Brain microvascular endothelial cell (primary cell): Measurements from ENCODE around the gene PRDM5.

Experiments
- DNase-seq: peaks from one replicate; pipeline ENCODE4 v3.0.0-alpha.2; 2020
- H3K27ac ChIP-seq: fragments of 250-450 bp; sonication (Bioruptor Pico); 2 replicates; pipeline ENCODE4 v1.5.1; 2020; ENCODE audit warnings: mild to moderate bottlenecking, moderate library complexity
- H3K27me3 ChIP-seq: fragments of 250-450 bp; sonication (Bioruptor Pico); replicated peaks from 2 replicates; pipeline ENCODE4 v1.5.1; 2020; ENCODE audit warnings: mild to moderate bottlenecking
- H3K36me3 ChIP-seq: fragments of 250-450 bp; sonication (Bioruptor Pico); replicated peaks from 2 replicates; pipeline ENCODE4 v1.5.1; 2020; ENCODE audit warnings: mild to moderate bottlenecking
- H3K4me3 ChIP-seq: 2 replicates; pipeline ENCODE4 v1.5.1; 2011; ENCODE audit warnings: low read depth, mild to moderate bottlenecking, control low read depth, low read length, moderate library complexity
- CTCF ChIP-seq: IDR thresholded peaks from 2 replicates; pipeline ENCODE4 v1.5.1; 2011; ENCODE audit warnings: low read depth, mild to moderate bottlenecking, moderate library complexity, low read length, control low read depth, inconsistent platforms; ENCODE audit errors: missing control alignments
- in situ Hi-C: cut with HindIII; loops from 2 replicates; pipeline ENCODE4 v1.10.0; 2017; ENCODE audit warnings: low sequenced_read_pairs, low pct_ligation_motif_present

The PRDM5 gene

DNA sequence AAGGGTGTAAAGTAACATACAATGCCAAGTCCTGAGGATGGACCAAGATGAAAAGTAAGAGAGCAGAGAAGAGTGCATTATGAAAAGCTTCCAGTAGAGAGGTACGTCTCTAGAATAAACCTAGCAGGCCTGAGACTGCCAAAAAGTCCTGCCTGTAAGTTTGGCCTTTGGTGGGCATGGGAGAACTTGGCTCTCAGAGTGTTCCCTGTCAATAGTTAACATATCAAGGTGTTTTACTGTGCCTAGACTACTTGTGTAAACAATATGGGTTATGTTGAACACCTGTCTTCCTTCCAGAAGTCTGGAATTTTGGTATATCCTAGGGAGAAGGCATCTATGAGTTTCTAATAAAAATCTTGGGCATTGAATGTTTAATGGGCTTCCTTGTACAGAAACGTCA lies 60.1 kb downstream of the PRDM5 start:
- no peak for DNase-seq
- in situ Hi-C loops, result no loop called here
- no peak for TF ChIP-seq CTCF
- H3K36me3 ChIP-seq, result no peaks in the 10 kb centered on the region
- H3K27ac ChIP-seq, result no peak overlapping the region
- H3K4me3 ChIP-seq, result no peak overlapping the region
- no peaks in the 10 kb centered on the region for H3K27me3 ChIP-seq

DNA sequence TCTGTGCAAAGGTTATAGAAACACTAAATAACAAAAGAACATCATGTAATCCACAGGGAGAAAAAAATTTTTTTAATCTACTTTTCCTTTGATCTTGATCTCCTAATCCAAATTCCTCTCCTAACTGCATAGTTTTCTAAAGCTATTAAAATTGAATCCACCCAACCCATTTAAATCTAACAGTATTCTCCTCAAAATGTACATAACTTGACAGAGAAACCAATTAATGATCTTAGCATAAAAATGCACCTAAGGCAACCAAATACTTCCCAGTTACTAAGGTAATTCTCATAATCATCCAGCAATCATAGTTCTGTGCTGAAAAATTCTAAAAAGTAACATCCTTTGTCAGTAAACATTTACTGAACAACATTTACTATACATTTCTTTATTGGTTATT lies 60.7 kb downstream of the PRDM5 start:
- no peak for DNase-seq
- H3K27me3 ChIP-seq, result no peaks in the 10 kb centered on the region
- H3K4me3 ChIP-seq, result no peak overlapping the region
- no peak overlapping the region for H3K27ac ChIP-seq
- H3K36me3 ChIP-seq, result no peaks in the 10 kb centered on the region
- no peak for TF ChIP-seq CTCF
- in situ Hi-C loops, result no loop called here

- no peak overlapping the region for H3K27ac ChIP-seq
- DNase-seq, result no peak
Observed at GRCh38 chr4:120858776-120859175, 63.8 kb downstream of the PRDM5 start.

DNA sequence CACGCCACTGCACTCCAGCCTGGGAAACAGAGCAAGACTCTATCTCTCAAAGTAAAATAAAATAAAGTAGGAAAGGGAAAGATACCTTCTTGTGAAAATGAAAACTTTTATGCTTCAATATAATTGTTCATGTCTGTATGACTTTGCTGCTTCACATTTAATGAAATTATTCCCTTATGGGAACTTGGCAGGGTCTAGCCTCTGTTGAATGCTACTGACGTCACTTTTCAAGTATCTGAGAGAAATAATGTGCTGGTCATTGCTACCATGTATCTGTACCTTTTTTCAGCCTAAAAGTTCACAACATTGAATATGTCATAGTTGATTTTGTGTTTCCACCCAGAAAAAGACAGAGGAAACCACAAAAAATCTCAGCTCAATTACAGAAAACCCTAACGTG lies 65.2 kb downstream of the PRDM5 start:
- H3K27me3 ChIP-seq, result no peaks in the 10 kb centered on the region
- H3K27ac ChIP-seq, result no peak overlapping the region
- TF ChIP-seq CTCF, result no peak
- no peak overlapping the region for H3K4me3 ChIP-seq
- in situ Hi-C loops, result no loop called here
- no peaks in the 10 kb centered on the region for H3K36me3 ChIP-seq
- no peak for DNase-seq

More at GRCh38 chr4:120858776-120859175, 63.8 kb downstream of the PRDM5 start:
- TF ChIP-seq CTCF, result no peak
- in situ Hi-C loops, result no loop called here
- Histone ChIP-seq H3K27me3 (no peaks in the 10 kb centered on the region), H3K36me3 (no peaks in the 10 kb centered on the region), H3K4me3 (no peak overlapping the region)

DNA sequence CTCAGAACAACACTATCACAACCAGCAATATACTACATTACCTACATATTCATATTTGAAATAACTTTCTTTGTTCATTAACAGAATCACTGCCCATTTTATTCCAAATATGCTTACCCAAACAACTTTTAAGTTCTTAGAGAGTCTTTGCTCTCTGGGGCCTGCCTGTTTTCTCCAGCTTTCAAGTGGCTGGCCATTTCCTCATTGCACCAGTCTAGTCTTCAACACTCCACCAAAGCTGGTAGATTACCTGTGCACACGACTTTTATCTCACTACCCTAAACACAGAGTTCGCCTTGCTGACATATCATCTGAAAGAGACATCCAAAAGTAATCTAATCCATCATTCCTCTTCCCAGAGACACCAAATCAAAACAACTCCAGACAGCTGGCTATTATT lies 66.2 kb downstream of the PRDM5 start:
- Histone ChIP-seq H3K27ac (no peak overlapping the region), H3K27me3 (no peaks in the 10 kb centered on the region), H3K36me3 (no peaks in the 10 kb centered on the region), H3K4me3 (no peak overlapping the region)
- no peak for DNase-seq
- in situ Hi-C loops, result no loop called here
- no peak for TF ChIP-seq CTCF

GRCh38 chr4:120855307-120856001 lies 67.1 kb downstream of the PRDM5 start:
- in situ Hi-C loops, result no loop called here
- H3K27me3 ChIP-seq, result no peaks in the 10 kb centered on the region
- H3K4me3 ChIP-seq, result no peak overlapping the region
- H3K27ac ChIP-seq, result no peak overlapping the region
- TF ChIP-seq CTCF, result no peak
- no peaks in the 10 kb centered on the region for H3K36me3 ChIP-seq
- no peak for DNase-seq
